GM21390 (cell line): ENCODE data around the gene DIPK1A.

Experiments
- ATAC-seq: cut with Tn5 transposase; IDR thresholded peaks from one replicate; pipeline ENCODE4 v1.9.1; 2021; ENCODE audit not compliant: unreplicated experiment

Gene DIPK1A

GRCh38 chr1:92961131-92961895 lies at the start of gene DIPK1A:
TSS of gene DIPK1A (minus strand) at chr1:92961462. CDS start at chr1:92961429, 33 bp downstream.
- ATAC-seq, result peak; percentile 39

- no peak for ATAC-seq
Measured at GRCh38 chr1:93007941-93008577, 46.8 kb upstream of the DIPK1A start.

- ATAC-seq, result peak; percentile 64
Measured at GRCh38 chr1:93005252-93005598, 44.0 kb upstream of the DIPK1A start.

- no peak for ATAC-seq
Measured at GRCh38 chr1:93004566-93005251, 43.4 kb upstream of the DIPK1A start.

- ATAC-seq, result no peak
Measured at GRCh38 chr1:93003981-93004380, 42.7 kb upstream of the DIPK1A start.

GRCh38 chr1:93002781-93003180 lies 41.5 kb upstream of the DIPK1A start:
- ATAC-seq, result no peak

- ATAC-seq, result no peak
Measured at GRCh38 chr1:93001893-93002292, 40.6 kb upstream of the DIPK1A start.

DNA sequence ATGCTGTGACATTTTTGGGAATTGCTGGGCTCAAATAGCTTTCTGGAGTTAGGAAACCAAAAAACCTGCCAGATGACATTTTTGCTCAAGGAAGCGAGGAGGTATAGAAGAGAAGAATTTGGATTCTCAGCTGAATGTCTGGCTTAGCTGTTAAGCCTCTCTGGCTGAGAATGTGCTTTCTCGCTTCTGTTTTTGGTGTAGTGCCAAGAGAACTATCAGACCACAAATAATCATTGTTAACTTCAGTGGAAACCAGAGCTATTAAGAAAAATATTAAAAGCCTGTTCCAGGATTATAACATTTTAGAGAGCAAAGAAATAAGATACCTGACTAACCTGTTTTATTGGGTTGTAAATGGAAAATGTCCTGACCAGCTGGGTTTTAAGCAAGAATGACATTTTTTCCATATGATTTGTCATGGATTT lies 39.5 kb upstream of the DIPK1A start:
- no peak for ATAC-seq

DNA sequence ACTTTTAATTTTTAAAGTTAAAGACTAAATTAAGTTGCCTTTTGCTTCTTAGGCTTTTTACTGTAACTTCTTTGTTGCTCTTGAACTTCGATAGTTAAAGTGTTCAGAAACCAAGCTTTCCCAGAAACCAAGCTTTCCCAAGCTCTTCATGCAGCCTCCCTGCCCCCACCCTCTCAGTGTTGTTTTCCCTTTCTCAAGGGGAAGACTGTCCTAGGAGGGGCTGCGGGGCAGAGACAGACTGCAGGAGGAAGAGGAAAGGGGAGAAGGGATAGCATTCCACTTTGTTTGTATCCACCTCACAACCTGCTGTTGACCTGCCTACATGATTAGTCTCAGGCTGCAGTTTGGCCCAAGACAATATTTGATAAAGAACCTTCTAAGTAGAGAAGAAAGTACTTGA lies 39.0 kb upstream of the DIPK1A start:
- ATAC-seq, result no peak

DNA sequence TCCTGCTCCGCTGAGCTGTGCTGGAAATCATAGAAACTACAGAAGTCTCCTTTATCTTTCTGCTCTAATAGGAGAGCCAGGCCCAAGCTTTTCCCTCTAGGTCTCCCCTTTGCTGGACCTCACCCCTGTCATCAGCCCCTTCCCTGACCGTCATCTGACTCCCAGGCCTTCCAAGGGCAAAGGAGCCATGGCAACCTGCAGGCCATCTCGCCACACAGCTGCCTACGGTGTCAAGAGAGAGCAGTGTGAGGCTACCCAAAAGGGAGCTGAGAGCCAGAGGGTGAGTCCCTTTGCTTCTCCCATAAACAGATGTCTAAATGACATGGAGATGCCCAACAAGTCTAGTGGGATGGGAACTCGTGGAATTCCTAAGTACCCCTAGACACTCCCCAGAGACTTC lies 37.6 kb upstream of the DIPK1A start:
- ATAC-seq, result no peak

GRCh38 chr1:92995441-92996430 lies 34.5 kb upstream of the DIPK1A start:
- ATAC-seq, result no peak

DNA sequence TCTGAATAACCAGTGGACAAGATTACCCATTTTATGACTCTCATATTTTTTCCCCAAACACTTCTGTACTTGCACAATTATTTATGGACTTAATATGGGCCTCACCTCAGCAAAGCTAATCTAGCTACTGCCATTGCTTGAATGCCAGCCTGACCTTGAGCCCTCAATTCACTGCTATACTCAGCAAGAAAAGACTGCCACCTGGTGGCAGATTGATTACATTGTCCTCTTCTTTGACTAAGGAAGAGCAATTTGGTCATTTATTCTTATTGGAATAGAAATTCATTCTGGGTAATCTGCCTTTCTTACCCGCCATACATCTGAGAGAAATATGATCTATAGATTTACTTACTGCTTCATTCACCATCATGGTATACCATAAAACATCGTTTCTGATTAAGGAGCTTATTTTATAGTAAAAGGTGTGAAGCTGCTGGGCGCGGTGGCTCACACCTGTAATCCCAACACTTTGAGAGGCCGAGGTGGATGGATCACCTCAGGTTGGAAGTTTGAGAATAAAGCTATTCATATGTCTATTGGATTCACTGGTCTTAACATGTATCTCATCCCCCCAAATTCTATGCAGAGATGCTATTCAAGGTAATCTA lies 32.9 kb upstream of the DIPK1A start:
- peak; percentile 71 for ATAC-seq

- ATAC-seq, result no peak
Measured at GRCh38 chr1:92993581-92993980, 32.3 kb upstream of the DIPK1A start.

- ATAC-seq, result no peak
Measured at GRCh38 chr1:92992877-92993276, 31.6 kb upstream of the DIPK1A start.

DNA sequence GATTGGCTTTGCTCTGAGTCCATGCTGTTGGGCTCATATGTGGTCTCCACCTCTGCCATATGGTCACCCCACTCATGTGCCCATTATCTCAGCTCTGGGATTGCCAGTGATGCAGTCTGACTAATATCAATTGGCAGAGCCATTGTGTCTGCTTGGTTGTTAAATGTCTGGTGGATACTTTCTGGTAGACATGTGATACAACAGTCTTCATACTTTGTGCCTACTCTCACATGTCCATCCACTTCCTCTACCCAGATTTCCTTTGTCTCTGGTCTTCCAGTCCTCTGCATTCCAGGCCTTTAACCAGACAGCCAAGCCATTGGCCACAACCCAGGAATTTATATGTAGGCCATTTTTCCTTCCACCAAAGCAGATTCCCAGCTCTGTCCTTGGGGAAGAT lies 30.8 kb upstream of the DIPK1A start:
- no peak for ATAC-seq

DNA sequence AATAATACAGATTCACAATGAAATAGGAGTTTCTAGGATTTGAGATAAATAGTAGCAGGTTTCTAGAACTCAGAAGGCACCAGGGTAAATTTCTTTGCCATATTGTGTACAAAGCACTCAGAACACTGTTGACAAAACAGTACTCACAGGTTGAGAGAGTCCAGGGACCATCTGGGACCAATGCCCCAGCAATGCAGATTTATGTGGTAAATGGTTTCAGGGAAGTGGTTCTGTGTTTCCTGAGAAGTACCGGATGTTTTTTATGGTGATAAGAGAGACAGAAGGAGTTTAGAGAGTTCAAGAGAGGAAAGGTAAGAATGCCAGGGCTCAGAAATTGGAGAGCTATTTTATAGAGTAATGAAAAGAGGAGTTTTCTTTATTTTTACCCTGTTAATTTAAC lies 29.6 kb upstream of the DIPK1A start:
- ATAC-seq, result no peak

DNA sequence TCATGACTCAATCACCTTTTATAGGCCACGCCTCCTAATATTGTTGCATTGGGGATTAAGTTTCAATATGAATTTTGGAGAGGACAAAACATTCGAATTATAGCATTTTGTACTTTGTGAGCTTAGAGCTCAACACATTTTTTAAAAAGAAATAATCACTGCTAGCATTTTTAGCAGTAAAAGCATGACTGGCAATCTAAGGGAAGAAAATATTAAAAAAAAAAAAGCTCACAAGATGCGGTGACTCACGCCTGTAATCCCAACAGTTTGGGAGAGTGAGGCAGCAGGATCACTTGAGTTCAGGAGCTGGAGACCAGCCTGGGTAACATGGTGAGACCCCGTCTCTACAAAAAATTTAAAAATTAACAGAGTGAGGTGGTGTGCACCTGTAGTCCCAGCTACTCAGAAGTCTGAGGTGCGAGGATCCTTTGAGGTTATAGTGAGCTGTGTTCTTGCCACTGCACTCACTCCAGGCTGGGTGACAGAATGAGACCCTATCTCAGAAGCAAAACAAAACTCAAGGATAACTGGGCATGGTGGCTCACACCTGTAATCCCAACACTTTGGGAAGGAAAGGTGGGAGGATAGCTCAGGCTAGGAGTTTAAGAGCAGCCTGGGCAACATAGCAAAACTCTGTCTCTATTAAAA lies 28.8 kb upstream of the DIPK1A start:
- ATAC-seq, result no peak

GRCh38 chr1:92989253-92989652 lies 28.0 kb upstream of the DIPK1A start:
- no peak for ATAC-seq

DNA sequence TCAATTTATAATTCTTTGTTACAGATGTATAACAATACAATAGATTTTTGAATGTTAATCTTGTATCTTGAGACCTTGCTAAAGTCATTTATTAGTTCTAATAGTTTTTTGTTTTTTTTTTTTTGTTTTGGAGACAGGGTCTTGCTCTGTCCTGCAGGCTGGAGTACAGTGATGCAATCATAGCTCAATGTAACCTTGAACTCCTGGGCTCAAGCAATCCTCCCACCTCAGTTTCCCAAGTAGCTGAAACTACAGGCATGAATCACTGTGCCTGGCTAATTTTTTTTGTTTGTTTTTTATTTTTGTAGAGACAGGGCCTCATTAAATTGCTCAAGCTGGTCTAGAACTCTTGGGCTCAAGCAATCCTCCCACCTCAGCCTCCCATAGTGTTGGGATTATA lies 26.2 kb upstream of the DIPK1A start:
- no peak for ATAC-seq

GRCh38 chr1:92985101-92985500 lies 23.8 kb upstream of the DIPK1A start:
- no peak for ATAC-seq
